Activated T-cell treated with anti-CD3 and anti-CD28 coated beads, Interleukin-2, amount 50 U/mL, for 72 hours (primary cell): Measurements from ENCODE around the gene SLC25A29. TPM values are rescaled to one million over a fixed set of nuclear protein-coding genes. Genes with fewer than 3 reads are reported as not detected.
A peak's percentile ranks its signal among the peaks of the same experiment; 100 is the strongest.
"Not testable (repeated sequence)": the region's sequence is repeated elsewhere in the genome, so short reads cannot be mapped to it uniquely, and the experiment has no call there.

ENCODE experiments used
- ATAC-seq, 2 donors: fragments of 150-1000 bp; cut with Tn5 transposase; replicated peaks in 1 of 2; 2 replicates each; pipeline ENCODE4 v1.10.0; 2021; ENCODE audit warnings: moderate library complexity in 2 of 2, mild to moderate bottlenecking in 1 of 2
- DNase-seq, 2 donors: peaks; one replicate each; pipeline ENCODE4 v3.0.0; 2021 to 2022; ENCODE audit warnings: mixed read lengths in 1 of 2
- H3K27ac Mint-ChIP-seq: one replicate; pipeline ENCODE4 v1.8.0; 2022; ENCODE audit warnings: mild to moderate bottlenecking, moderate library complexity, mixed read lengths
- H3K27me3 Mint-ChIP-seq: one replicate; pipeline ENCODE4 v1.8.0; 2022; ENCODE audit warnings: low read depth, mixed read lengths
- H3K36me3 Mint-ChIP-seq, 2 donors: one replicate each; pipeline ENCODE4 v1.8.0; 2022; ENCODE audit warnings: mixed read lengths in 2 of 2, mild to moderate bottlenecking in 1 of 2; ENCODE audit not compliant: insufficient read depth in 2 of 2
- H3K4me1 Mint-ChIP-seq: one replicate; pipeline ENCODE4 v1.8.0; 2022; ENCODE audit warnings: low read depth, mixed read lengths
- H3K4me3 Mint-ChIP-seq, 2 donors: one replicate each; pipeline ENCODE4 v1.8.0; 2022; ENCODE audit warnings: mild to moderate bottlenecking in 2 of 2, mixed read lengths in 2 of 2, moderate library complexity in 2 of 2
- H3K9me3 Mint-ChIP-seq, 2 donors: one replicate each; pipeline ENCODE4 v1.8.0; 2022; ENCODE audit warnings: mixed read lengths in 2 of 2
- total RNA-seq, 2 donors: library from RNA; stranded (reverse); gene quantifications; one replicate each; pipeline ENCODE4 v1.2.3, GENCODE V29; 2022

The SLC25A29 gene
- total RNA-seq: 10 to 100 TPM; 22.7 to 47.2 TPM

DNA sequence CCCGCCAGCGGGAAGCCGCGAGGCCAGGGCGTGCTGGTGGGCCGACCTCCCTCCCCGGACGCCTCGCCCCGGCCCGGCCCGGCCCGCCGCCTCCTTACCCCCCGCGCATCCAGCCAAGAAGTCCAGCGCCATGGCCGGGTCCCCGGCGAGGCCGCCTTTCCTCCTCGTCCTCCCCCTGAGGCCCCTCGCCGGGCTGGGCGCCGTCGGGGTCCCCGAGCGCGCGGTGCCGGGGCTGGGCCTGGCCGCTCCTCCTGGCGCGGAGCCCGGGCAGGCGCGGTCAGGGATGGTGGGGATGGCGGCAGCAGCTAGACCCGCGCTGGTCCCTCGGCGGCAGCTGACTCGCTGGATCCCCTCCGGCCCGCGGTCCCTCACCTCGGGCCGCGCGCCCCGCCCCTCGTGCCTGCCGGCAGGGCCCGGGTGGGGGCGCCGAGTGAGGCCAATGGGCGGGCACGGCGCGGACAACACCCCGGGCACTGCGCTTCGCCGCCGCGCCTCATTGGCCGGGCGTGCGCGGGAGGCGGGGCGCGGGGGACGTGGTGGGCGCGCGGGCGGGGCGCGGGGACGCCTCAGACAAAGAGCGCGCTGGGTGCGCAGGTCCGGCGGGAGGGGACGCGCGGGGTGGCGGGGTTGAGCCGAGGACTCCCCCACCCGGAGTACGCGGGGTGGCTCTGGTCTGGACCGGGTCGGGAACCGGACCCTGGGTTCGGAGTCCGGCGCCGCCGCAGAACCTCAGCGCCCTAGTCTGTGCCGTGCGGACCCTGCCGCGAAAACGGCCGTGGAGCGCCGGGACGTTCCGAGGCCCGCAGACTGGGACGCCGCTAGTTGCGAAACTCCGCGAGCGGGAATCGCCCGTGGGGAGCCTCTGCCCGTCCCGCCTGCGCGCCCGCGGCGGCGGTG is at the start of gene SLC25A29:
Gene SLC25A29 (minus strand): TSS at position 344 of the 897 bp plus-strand sequence. CDS start 212 bp downstream, at position 132.
- no peak within 1 kb of the TSS for H3K27ac Mint-ChIP-seq
- H3K36me3 Mint-ChIP-seq: no peaks in the 10 kb centered on the region
- H3K27me3 Mint-ChIP-seq: peaks cover 18% of the 10 kb centered on the region
- no peaks in the 10 kb centered on the region for H3K9me3 Mint-ChIP-seq
- H3K4me1 Mint-ChIP-seq: peaks cover 8% of the 10 kb centered on the region
- peak within 1 kb of the TSS; percentile 83 to 86 for H3K4me3 Mint-ChIP-seq
- DNase-seq: peak; percentile 88 to 90
- ATAC-seq: peak; percentile 92 to 93

GRCh38 chr14:100350986-100351385 is 44.7 kb upstream of the SLC25A29 start:
- no peak for ATAC-seq
- H3K27ac Mint-ChIP-seq: no peak overlapping the region
- H3K9me3 Mint-ChIP-seq: no peaks in the 10 kb centered on the region
- H3K27me3 Mint-ChIP-seq: no peaks in the 10 kb centered on the region
- peaks cover 36 to 61% of the 10 kb centered on the region in 2 donors for H3K36me3 Mint-ChIP-seq
- no peak overlapping the region for H3K4me3 Mint-ChIP-seq
- no peak for DNase-seq
- peaks cover 17% of the 10 kb centered on the region for H3K4me1 Mint-ChIP-seq

DNA sequence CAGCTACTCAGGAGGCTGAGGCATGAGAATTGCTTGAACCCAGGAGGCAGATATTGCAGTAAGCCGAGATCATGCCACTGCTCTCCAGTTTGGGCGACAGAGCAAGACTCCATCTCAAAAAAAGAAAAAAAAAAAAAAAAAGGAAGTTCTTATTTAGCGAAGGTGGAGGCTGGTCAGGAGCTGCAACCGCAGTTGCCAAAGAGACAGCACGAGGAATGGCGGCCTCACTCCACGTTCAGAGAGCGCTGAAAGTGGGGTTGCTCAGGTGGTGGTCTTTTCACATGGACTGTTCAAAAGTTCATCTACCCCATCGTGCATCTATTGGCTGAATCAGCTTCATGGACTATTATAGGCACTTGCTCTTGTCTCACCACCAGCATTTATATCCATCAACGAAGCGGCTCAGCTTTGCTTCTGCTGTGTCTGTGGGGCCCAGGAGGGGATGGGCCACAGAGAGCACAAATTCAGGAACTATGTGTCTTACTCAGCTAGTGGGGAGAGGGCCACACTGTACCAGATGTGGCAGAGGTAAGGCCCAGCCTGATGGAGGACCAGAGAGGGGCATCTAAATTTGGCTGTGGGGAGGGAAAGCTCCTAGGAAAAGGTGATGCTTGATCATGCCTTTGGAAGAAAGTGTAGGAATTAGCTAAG is 44.2 kb upstream of the SLC25A29 start:
- Mint-ChIP-seq H3K4me1 (peaks cover 17% of the 10 kb centered on the region), H3K27ac (no peak overlapping the region), H3K9me3 (no peaks in the 10 kb centered on the region), H3K4me3 (no peak overlapping the region), H3K36me3 (peaks cover 33 to 59% of the 10 kb centered on the region in 2 donors), H3K27me3 (no peaks in the 10 kb centered on the region)
- DNase-seq (no peak), ATAC-seq (no peak)

- peaks cover 12% of the 10 kb centered on the region for H3K4me1 Mint-ChIP-seq
- H3K9me3 Mint-ChIP-seq: no peaks in the 10 kb centered on the region
- no peak overlapping the region for H3K4me3 Mint-ChIP-seq
- H3K27ac Mint-ChIP-seq: no peak overlapping the region
- peaks cover 26 to 53% of the 10 kb centered on the region in 2 donors for H3K36me3 Mint-ChIP-seq
- no peaks in the 10 kb centered on the region for H3K27me3 Mint-ChIP-seq
- DNase-seq (no peak), ATAC-seq (no peak)
These were observed 42.8 kb upstream of the SLC25A29 start for GRCh38 chr14:100348784-100349685.

GRCh38 chr14:100348253-100348729 is 42.0 kb upstream of the SLC25A29 start:
- Mint-ChIP-seq H3K27me3 (no peaks in the 10 kb centered on the region), H3K36me3 (peaks cover 19 to 55% of the 10 kb centered on the region in 2 donors), H3K9me3 (no peaks in the 10 kb centered on the region), H3K4me1 (peaks cover 19% of the 10 kb centered on the region), H3K4me3 (no peak overlapping the region), H3K27ac (no peak overlapping the region)
- DNase-seq: no peak
- peak in 1 of 2 donors; percentile 14 for ATAC-seq

DNA sequence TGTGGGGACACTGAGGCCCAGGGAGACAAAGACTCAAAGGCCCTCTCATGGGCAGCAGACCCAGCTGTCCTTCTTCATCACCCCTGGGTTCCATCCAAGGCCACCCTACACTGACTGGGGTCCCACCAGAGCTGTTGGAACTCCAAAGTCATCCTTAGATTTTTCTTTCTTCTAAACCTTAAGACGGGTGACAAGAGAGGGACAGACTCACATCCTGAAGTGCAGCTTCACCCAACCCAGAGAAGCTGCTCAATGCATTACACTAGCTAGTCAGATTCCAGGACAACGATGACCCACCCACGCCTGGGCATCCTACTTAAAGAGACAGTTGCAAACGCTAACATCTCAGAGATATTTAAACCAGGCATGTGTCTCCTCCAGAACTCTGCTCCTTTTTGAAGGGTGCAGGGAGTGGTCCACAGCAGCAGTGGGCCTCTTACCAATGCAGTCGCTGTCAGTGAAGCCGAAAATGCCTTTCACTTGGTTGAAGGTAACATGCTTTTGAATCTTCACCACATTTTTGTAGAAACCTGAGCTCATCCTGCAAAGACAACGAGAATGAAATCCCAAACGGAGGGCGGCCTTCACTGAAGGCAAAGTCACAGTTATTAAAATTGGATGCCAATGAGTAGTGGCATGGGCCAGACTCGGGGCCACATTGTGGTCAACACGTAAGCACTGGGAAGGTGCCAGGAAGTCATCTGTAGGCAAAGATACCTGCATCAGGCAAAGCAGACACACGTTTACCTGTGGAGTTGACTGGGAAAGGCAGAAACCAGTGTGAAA is 40.3 kb upstream of the SLC25A29 start:
- Mint-ChIP-seq H3K27ac (no peak overlapping the region), H3K4me3 (no peak overlapping the region), H3K9me3 (no peaks in the 10 kb centered on the region), H3K4me1 (peaks cover 37% of the 10 kb centered on the region), H3K27me3 (no peaks in the 10 kb centered on the region), H3K36me3 (peaks cover 22 to 59% of the 10 kb centered on the region in 2 donors)
- ATAC-seq: no peak
- DNase-seq: no peak

GRCh38 chr14:100345711-100346110 is 39.5 kb upstream of the SLC25A29 start:
- ATAC-seq (no peak), DNase-seq (no peak)
- H3K27me3 Mint-ChIP-seq: no peaks in the 10 kb centered on the region
- H3K4me3 Mint-ChIP-seq: no peak overlapping the region
- no peak overlapping the region for H3K27ac Mint-ChIP-seq
- H3K36me3 Mint-ChIP-seq: peaks cover 23 to 57% of the 10 kb centered on the region in 2 donors
- peaks cover 38% of the 10 kb centered on the region for H3K4me1 Mint-ChIP-seq
- H3K9me3 Mint-ChIP-seq: no peaks in the 10 kb centered on the region

GRCh38 chr14:100344657-100345056 is 38.4 kb upstream of the SLC25A29 start:
- not testable (repeated sequence) for H3K27me3 Mint-ChIP-seq, ATAC-seq, H3K27ac Mint-ChIP-seq, DNase-seq, H3K9me3 Mint-ChIP-seq, H3K4me3 Mint-ChIP-seq
- Mint-ChIP-seq H3K36me3 (peaks cover 27 to 58% of the 10 kb centered on the region in 2 donors), H3K4me1 (peaks cover 44% of the 10 kb centered on the region)

GRCh38 chr14:100342826-100343225 is 36.6 kb upstream of the SLC25A29 start:
- peaks cover 32 to 55% of the 10 kb centered on the region in 2 donors for H3K36me3 Mint-ChIP-seq
- DNase-seq, ATAC-seq, H3K27me3 Mint-ChIP-seq, H3K9me3 Mint-ChIP-seq: not testable (repeated sequence)
- peaks cover 46% of the 10 kb centered on the region for H3K4me1 Mint-ChIP-seq
- H3K4me3 Mint-ChIP-seq: peak overlapping the region in 1 of 2 donors; percentile 11
- H3K27ac Mint-ChIP-seq: peak overlapping the region; percentile 94

DNA sequence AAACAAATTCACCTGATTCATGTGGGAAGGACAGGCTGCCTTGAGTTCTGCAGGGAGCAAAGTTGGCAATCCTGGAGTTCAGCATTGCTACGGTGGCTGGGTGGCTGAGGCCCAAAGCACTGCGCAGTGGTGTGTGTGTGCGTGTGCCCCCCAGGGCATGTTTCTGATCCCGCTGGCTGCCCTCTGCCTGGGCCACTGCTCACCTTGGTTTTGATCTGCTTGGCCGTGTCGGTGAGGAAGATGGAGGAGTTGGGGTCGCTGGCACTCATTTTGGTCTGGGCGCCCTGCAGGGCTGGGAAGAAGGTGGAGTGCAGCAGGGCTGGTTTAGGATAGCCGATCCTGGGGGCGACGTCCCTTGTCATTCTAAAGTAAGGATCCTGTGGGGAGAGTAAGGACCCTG is 36.0 kb upstream of the SLC25A29 start:
- Mint-ChIP-seq H3K27ac (peak overlapping the region; percentile 94), H3K4me3 (peak overlapping the region in 1 of 2 donors; percentile 11), H3K27me3 (no peaks in the 10 kb centered on the region), H3K36me3 (peaks cover 35 to 57% of the 10 kb centered on the region in 2 donors), H3K4me1 (peaks cover 48% of the 10 kb centered on the region), H3K9me3 (no peaks in the 10 kb centered on the region)
- ATAC-seq (peak; percentile 15 to 17), DNase-seq (no peak)

DNA sequence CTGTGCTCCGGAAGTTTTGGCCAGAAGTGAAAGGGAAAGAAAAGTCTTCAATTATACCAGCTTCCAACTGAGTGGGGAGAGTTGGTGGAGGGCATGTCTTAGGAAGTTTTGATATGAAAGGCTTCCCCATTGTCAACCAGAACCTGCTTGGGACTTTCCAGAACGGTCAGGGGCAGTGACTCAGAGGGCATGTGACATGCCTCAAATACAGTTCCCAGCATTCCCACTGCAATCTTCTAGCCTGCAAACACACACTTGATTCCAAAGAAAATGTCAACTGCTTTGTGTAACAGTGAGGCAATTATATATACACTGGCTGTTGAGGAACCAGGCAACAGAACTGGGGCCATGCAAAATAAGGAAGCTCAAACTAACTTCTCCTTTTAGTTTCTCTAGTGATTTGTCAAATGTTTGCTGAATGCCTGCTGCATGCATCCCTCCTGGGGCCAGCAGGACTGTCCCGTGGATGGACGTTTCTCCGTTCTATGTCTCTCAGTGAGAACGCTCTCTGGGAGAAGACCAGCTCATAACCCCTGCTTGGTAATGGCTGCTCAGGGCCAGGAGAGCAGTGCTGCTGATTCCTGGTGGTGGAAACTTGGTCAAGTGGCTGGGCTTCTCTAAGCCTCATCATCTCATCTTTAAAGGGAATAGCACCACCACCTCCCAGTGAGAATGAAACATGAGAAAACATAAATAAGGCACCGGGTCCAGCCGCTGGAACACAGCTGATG is 35.2 kb upstream of the SLC25A29 start:
- peak; percentile 41 to 44 for ATAC-seq
- DNase-seq: no peak
- Mint-ChIP-seq H3K36me3 (peaks cover 36 to 59% of the 10 kb centered on the region in 2 donors), H3K4me3 (peak overlapping the region; percentile 50 to 54), H3K27ac (peak overlapping the region; percentile 94), H3K9me3 (no peaks in the 10 kb centered on the region), H3K4me1 (peaks cover 55% of the 10 kb centered on the region), H3K27me3 (no peaks in the 10 kb centered on the region)
